GM19351 (cell line): Measurements from ENCODE around the gene METRNL.

Experiments used
- ATAC-seq: cut with Tn5 transposase; IDR thresholded peaks from one replicate; pipeline ENCODE4 v1.9.1; 2021; ENCODE audit warnings: mild to moderate bottlenecking, moderate library complexity; ENCODE audit not compliant: unreplicated experiment

METRNL gene

GRCh38 chr17:83089328-83090132 is 10.1 kb downstream of the METRNL start:
- ATAC-seq = no peak

GRCh38 chr17:83090444-83091256 is 11.2 kb downstream of the METRNL start:
- no peak for ATAC-seq

- no peak for ATAC-seq
Measured at GRCh38 chr17:83091257-83092141, 12.1 kb downstream of the METRNL start.

GRCh38 chr17:83092186-83092585 is 12.8 kb downstream of the METRNL start:
- ATAC-seq = no peak

GRCh38 chr17:83092931-83093330 is 13.5 kb downstream of the METRNL start:
- ATAC-seq = no peak

GRCh38 chr17:83093506-83093905 is 14.1 kb downstream of the METRNL start:
- ATAC-seq = no peak

- no peak for ATAC-seq
Measured at GRCh38 chr17:83094291-83094690, 14.9 kb downstream of the METRNL start.

- no peak for ATAC-seq
Measured at GRCh38 chr17:83095016-83095415, 15.6 kb downstream of the METRNL start.

GRCh38 chr17:83096401-83097224 is 17.2 kb downstream of the METRNL start:
- ATAC-seq = no peak

GRCh38 chr17:83097831-83098230 is 18.4 kb downstream of the METRNL start:
- no peak for ATAC-seq

GRCh38 chr17:83098241-83099085 is 19.1 kb downstream of the METRNL start:
- ATAC-seq = no peak

GRCh38 chr17:83099086-83099555 is 19.7 kb downstream of the METRNL start:
- no peak for ATAC-seq

GRCh38 chr17:83099570-83100181 is 20.3 kb downstream of the METRNL start:
- ATAC-seq = no peak

- ATAC-seq = no peak
Measured at GRCh38 chr17:83100220-83100852, 20.9 kb downstream of the METRNL start.

GRCh38 chr17:83100853-83101391 is 21.5 kb downstream of the METRNL start:
- no peak for ATAC-seq

GRCh38 chr17:83101805-83102480 is 22.5 kb downstream of the METRNL start:
- ATAC-seq = no peak

- no peak for ATAC-seq
Measured at GRCh38 chr17:83103200-83103942, 24.0 kb downstream of the METRNL start.
